Esophagus muscularis mucosa (tissue), 4 donors: ENCODE results near the gene CBFA2T3. TPM values are rescaled to one million over a fixed set of nuclear protein-coding genes. Genes with fewer than 3 reads are reported as not detected.

Experiments
- DNase-seq: peaks from one replicate; pipeline ENCODE4 v3.0.0-alpha.2; 2017; ENCODE audit errors: extremely low spot score
- H3K27ac ChIP-seq, 4 donors: fragments of 200-600 bp; sonication (generic); replicated peaks in 1 of 4; 1 replicate in 3 of 4; 2 replicates in 1 of 4; pipeline ENCODE4 v1.5.1; 2016 to 2019; ENCODE audit warnings: mild to moderate bottlenecking in 1 of 4
- H3K27me3 ChIP-seq, 4 donors: fragments of 200-600 bp; sonication (generic); one replicate each; pipeline versions ENCODE4 v1.5.1 to v1.6.0; 2016 to 2019
- H3K36me3 ChIP-seq, 4 donors: fragments of 200-600 bp; sonication (generic); one replicate each; pipeline ENCODE4 v1.5.1; 2016 to 2019
- H3K4me1 ChIP-seq, 4 donors: fragments of 200-600 bp; sonication (generic); one replicate each; pipeline ENCODE4 v1.5.1; 2016 to 2019
- H3K4me3 ChIP-seq, 4 donors: fragments of 200-600 bp; sonication (generic); 1 replicate in 2 of 4; 2 replicates in 2 of 4; pipeline ENCODE4 v1.5.1; 2016 to 2019; ENCODE audit warnings: mild to moderate bottlenecking in 4 of 4, moderate library complexity in 1 of 4
- H3K9me3 ChIP-seq, 4 donors: fragments of 200-600 bp; sonication (generic); 1 replicate in 3 of 4; 2 replicates in 1 of 4; pipeline ENCODE4 v1.5.1; 2016 to 2019
- CTCF ChIP-seq, 3 experiments: fragments of 200-600 bp in 2 of 3; fragments of 450-650 bp in 1 of 3; sonication (generic) in 2 of 3; IDR thresholded peaks; one replicate each; pipeline ENCODE4 v1.5.1; 2017 to 2019; ENCODE audit warnings: antibody characterized with exemption in 3 of 3, mild to moderate bottlenecking in 2 of 3, moderate library complexity in 1 of 3
- EP300 ChIP-seq: sonication (generic); formaldehyde crosslinking; IDR thresholded peaks from one replicate; pipeline ENCODE4 v1.6.1; 2017; ENCODE audit warnings: antibody characterized with exemption
- POLR2A ChIP-seq: fragments of 450-650 bp; IDR thresholded peaks from one replicate; pipeline ENCODE4 v1.6.1; 2017; ENCODE audit warnings: antibody characterized with exemption, moderate library complexity, mild to moderate bottlenecking, low read depth
- POLR2AphosphoS5 ChIP-seq, 2 donors: sonication (generic); formaldehyde crosslinking; IDR thresholded peaks; one replicate each; pipeline ENCODE4 v1.6.1; 2017; ENCODE audit warnings: antibody characterized with exemption in 2 of 2
- WGBS: methylation state at CpG from one replicate; pipeline ENCODE4 v1.1.5; 2018; 5-methylcytosine and 5-hydroxymethylcytosine counted together
- intact Hi-C: fragments of 100-400 bp; cut with DNase I; formaldehyde crosslinking; loops from one replicate; pipeline ENCODE4 v1.15.1; 2023
- total RNA-seq, 4 donors: library from RNA; depleted of rRNA; stranded (reverse); fragments of >200 nt; gene quantifications; one replicate each; pipeline versions ENCODE4 v1.1.0 to v1.2.1, GENCODE V29; 2016

The CBFA2T3 gene
- total RNA-seq, 4 donors from 2014 or later: 2.0 to 10.4 (median 3.5) TPM

GRCh38 chr16:88906020-88906419, 71.0 kb downstream of the CBFA2T3 start:
- no peak overlapping the region for H3K27ac ChIP-seq
- no peak for TF ChIP-seq POLR2AphosphoS5 (IDR thresholded peaks at IDR 0.05)
- no peak for TF ChIP-seq POLR2A
- no peak for TF ChIP-seq CTCF (IDR thresholded peaks at IDR 0.05)
- TF ChIP-seq EP300: no peak
- H3K9me3 ChIP-seq: no peaks in the 10 kb centered on the region
- peaks cover 0 to 46% (median 0%) of the 10 kb centered on the region in 4 donors for H3K27me3 ChIP-seq
- intact Hi-C loops: no loop called here
- H3K36me3 ChIP-seq: peaks cover 0 to 7% (median 1%) of the 10 kb centered on the region in 4 donors
- 86% methylated on average over 15 of the region's 16 CpGs for WGBS
- H3K4me1 ChIP-seq: peaks cover 3 to 30% (median 13%) of the 10 kb centered on the region in 4 donors
- no peak overlapping the region for H3K4me3 ChIP-seq
- no peak for DNase-seq

GRCh38 chr16:88905563-88905962, 71.4 kb downstream of the CBFA2T3 start:
- intact Hi-C loops: no loop called here
- Histone ChIP-seq H3K36me3 (peaks cover 0 to 11% (median 6%) of the 10 kb centered on the region in 4 donors), H3K9me3 (no peaks in the 10 kb centered on the region), H3K4me1 (peaks cover 0 to 26% (median 10%) of the 10 kb centered on the region in 4 donors), H3K27ac (no peak overlapping the region), H3K4me3 (no peak overlapping the region), H3K27me3 (peaks cover 0 to 42% (median 0%) of the 10 kb centered on the region in 4 donors)
- DNase-seq: no peak
- TF ChIP-seq EP300 (no peak), CTCF (IDR thresholded peaks at IDR 0.05) (no peak), POLR2AphosphoS5 (IDR thresholded peaks at IDR 0.05) (no peak), POLR2A (no peak)
- 42% methylated on average over 3 of the region's 13 CpGs for WGBS

- H3K36me3 ChIP-seq: peaks cover 0 to 19% (median 10%) of the 10 kb centered on the region in 4 donors
- TF ChIP-seq POLR2A: no peak
- TF ChIP-seq POLR2AphosphoS5 (IDR thresholded peaks at IDR 0.05): no peak
- TF ChIP-seq EP300: no peak
- TF ChIP-seq CTCF (IDR thresholded peaks at IDR 0.05): no peak
- no peak overlapping the region for H3K27ac ChIP-seq
- no peaks in the 10 kb centered on the region for H3K9me3 ChIP-seq
- intact Hi-C loops: no loop called here
- DNase-seq: no peak
- H3K27me3 ChIP-seq: peaks cover 0 to 35% (median 0%) of the 10 kb centered on the region in 4 donors
- no peak overlapping the region for H3K4me3 ChIP-seq
- WGBS: 80% methylated on average over 16 of the region's 21 CpGs
- H3K4me1 ChIP-seq: peaks cover 0 to 26% (median 8%) of the 10 kb centered on the region in 4 donors
These were observed 72.2 kb downstream of the CBFA2T3 start for GRCh38 chr16:88904676-88905365.

- Histone ChIP-seq H3K36me3 (peaks cover 0 to 31% (median 11%) of the 10 kb centered on the region in 4 donors), H3K4me1 (peaks cover 0 to 26% (median 8%) of the 10 kb centered on the region in 4 donors), H3K4me3 (no peak overlapping the region), H3K27me3 (peaks cover 0 to 31% (median 0%) of the 10 kb centered on the region in 4 donors), H3K27ac (no peak overlapping the region), H3K9me3 (no peaks in the 10 kb centered on the region)
- DNase-seq: no peak
- intact Hi-C loops: no loop called here
- TF ChIP-seq EP300: no peak
- 79% methylated on average over 2 of the region's 14 CpGs for WGBS
These were observed 73.7 kb downstream of the CBFA2T3 start for GRCh38 chr16:88903267-88903666.

- H3K9me3 ChIP-seq: no peaks in the 10 kb centered on the region
- H3K4me1 ChIP-seq: peaks cover 0 to 26% (median 8%) of the 10 kb centered on the region in 4 donors
- TF ChIP-seq EP300: no peak
- no peak for TF ChIP-seq POLR2AphosphoS5 (IDR thresholded peaks at IDR 0.05)
- no peak for TF ChIP-seq CTCF (IDR thresholded peaks at IDR 0.05)
- no peak for TF ChIP-seq POLR2A
- DNase-seq: no peak
- H3K36me3 ChIP-seq: peaks cover 0 to 36% (median 14%) of the 10 kb centered on the region in 4 donors
- no peak overlapping the region for H3K4me3 ChIP-seq
- intact Hi-C loops: no loop called here
- no peak overlapping the region for H3K27ac ChIP-seq
- WGBS: 80% methylated on average over 15 of the region's 16 CpGs
- peaks cover 0 to 31% (median 0%) of the 10 kb centered on the region in 4 donors for H3K27me3 ChIP-seq
These were observed 74.3 kb downstream of the CBFA2T3 start for GRCh38 chr16:88902744-88903143.
